ENCODE data around the gene TDP1. TPM values are rescaled to one million over a fixed set of nuclear protein-coding genes. Genes with fewer than 3 reads are reported as not detected.
"Not testable (repeated sequence)": the region's sequence is repeated elsewhere in the genome, so short reads cannot be mapped to it uniquely, and the experiment has no call there.

The TDP1 gene
- total RNA-seq, 1 experiment from 2014 or later = 16.6 TPM

- in situ Hi-C loops (cut with HindIII; ENCODE audit: low pct_unique_long_range_greater_than_20kb, low sequenced_read_pairs) = no loop called here
- DNase-seq (ENCODE audit: low read depth, low spot score) = no peak
Measured at GRCh38 chr14:90060965-90061684, 105.4 kb downstream of the TDP1 start.

- DNase-seq (ENCODE audit: low read depth, low spot score) = no peak
- in situ Hi-C loops (cut with HindIII; ENCODE audit: low pct_unique_long_range_greater_than_20kb, low sequenced_read_pairs) = no loop called here
Measured at GRCh38 chr14:90061685-90062126, 106.0 kb downstream of the TDP1 start, which contains the start of gene KCNK13. Gene KCNK13 (plus strand): TSS chr14:90061994. CDS start chr14:90062206, 212 bp downstream.

GRCh38 chr14:90062127-90062794, 106.5 kb downstream of the TDP1 start:
- no peak for DNase-seq (ENCODE audit: low read depth, low spot score)
- in situ Hi-C loops (cut with HindIII; ENCODE audit: low pct_unique_long_range_greater_than_20kb, low sequenced_read_pairs) = no loop called here

DNA sequence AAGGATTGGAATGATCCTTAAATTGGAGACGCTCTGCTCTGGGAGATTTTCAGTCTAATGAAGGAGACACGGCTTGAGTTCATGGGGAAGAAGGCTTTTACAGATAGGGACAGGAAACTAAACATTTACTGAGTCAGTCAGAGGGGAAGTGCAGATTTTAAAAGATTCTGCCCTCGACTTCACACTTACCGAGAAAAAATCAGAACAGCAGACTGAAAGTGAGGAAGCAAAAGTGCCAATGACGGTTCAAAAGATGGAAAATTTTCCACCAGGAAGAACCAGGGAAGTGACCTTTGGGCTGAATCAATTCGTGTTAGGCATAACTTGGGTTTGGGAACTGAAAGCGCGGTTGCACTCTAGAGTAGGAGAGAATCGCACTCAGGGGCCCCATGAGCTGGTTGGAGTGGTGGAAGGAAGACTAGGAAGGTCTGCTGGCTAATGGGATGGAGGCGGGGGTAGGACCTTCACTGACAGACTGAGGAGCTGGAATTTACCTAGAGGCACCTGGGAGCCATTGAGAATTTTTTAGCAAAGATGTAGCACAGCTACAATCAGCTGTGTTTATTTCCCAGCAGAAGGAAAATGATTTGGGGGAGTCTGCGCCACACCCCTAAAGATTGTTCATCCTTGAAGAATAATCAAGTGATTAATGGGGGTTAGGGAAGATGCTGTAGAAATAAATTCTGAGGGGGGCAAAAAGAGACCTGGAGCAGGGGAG, 107.3 kb downstream of the TDP1 start:
- in situ Hi-C loops (cut with HindIII; ENCODE audit: low pct_unique_long_range_greater_than_20kb, low sequenced_read_pairs) = no loop called here
- no peak for DNase-seq (ENCODE audit: low read depth, low spot score)

- DNase-seq (ENCODE audit: low read depth, low spot score) = no peak
- in situ Hi-C loops (cut with HindIII; ENCODE audit: low pct_unique_long_range_greater_than_20kb, low sequenced_read_pairs) = no loop called here
Measured at GRCh38 chr14:90072350-90072749, 116.6 kb downstream of the TDP1 start.

DNA sequence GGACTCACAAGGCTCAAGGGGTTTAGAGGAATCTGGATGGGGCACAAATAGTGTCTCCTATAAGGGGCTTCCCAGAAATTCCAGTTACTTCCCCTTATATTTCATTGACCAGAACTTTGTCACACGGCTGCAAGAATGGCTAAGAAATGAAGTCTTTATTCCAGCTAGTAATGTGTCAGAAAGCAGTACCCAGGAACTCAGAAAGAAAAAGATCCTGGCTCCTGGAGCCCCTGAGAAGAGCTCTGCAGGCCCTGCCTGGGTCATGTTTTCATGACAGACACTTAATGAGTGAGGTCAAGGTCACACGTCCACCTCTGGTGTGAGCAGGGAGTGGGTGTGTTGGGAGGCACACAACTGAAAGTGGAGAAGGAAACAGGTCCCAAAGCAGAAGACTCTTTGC, 123.8 kb downstream of the TDP1 start:
- in situ Hi-C loops (cut with HindIII; ENCODE audit: low pct_unique_long_range_greater_than_20kb, low sequenced_read_pairs) = no loop called here

DNA sequence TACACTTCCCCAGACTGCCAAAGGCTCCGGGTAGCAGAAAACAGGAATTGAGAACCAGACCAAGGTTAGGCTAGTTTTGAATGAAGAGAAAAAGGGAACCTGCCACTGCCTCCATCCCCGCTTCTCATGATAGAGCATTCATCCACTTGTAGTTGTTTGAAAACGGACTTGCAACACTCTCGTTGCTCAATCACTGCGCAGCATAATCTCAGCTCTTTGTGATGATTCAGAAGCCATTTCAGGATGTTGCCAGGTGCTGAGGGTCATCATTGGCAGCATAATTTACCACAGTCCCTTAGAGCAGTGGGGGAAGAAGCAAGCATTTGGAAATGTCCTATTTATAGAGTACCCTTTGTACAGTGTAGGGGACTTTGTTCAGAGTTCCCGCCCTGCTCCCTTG, 131.7 kb downstream of the TDP1 start:
- no peak for DNase-seq (ENCODE audit: low read depth, low spot score)
- in situ Hi-C loops (cut with HindIII; ENCODE audit: low pct_unique_long_range_greater_than_20kb, low sequenced_read_pairs) = no loop called here

More for the DNA sequence above, 123.8 kb downstream of the TDP1 start:
- no peak for DNase-seq (ENCODE audit: low read depth, low spot score)

GRCh38 chr14:90088176-90088575, 132.4 kb downstream of the TDP1 start:
- in situ Hi-C loops (cut with HindIII; ENCODE audit: low pct_unique_long_range_greater_than_20kb, low sequenced_read_pairs) = no loop called here
- DNase-seq (ENCODE audit: low read depth, low spot score) = no peak

DNA sequence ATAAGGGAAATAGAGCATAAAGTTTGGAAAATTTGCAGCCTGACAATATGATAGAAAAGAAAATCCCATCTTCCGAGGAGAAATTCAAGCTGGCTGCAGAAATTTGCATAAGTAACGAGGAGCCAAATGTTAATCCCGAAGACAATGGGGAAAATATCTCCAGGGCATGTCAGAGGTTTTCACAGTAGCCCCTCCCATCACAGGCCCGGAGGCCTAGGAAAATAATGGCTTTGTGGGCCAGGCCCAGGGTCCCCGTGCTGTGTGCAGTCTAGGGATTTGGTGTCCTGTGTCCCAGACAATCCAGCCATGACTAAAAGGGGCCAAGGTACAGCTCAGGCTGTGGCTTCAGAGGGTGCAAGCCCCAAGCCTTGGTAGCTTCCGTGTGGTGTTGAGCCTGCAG, 133.8 kb downstream of the TDP1 start:
- in situ Hi-C loops (cut with HindIII; ENCODE audit: low pct_unique_long_range_greater_than_20kb, low sequenced_read_pairs); DNase-seq (ENCODE audit: low read depth, low spot score): not testable (repeated sequence)

GRCh38 chr14:90091393-90091792, 135.7 kb downstream of the TDP1 start:
- in situ Hi-C loops (cut with HindIII; ENCODE audit: low pct_unique_long_range_greater_than_20kb, low sequenced_read_pairs) = no loop called here
- no peak for DNase-seq (ENCODE audit: low read depth, low spot score)

DNA sequence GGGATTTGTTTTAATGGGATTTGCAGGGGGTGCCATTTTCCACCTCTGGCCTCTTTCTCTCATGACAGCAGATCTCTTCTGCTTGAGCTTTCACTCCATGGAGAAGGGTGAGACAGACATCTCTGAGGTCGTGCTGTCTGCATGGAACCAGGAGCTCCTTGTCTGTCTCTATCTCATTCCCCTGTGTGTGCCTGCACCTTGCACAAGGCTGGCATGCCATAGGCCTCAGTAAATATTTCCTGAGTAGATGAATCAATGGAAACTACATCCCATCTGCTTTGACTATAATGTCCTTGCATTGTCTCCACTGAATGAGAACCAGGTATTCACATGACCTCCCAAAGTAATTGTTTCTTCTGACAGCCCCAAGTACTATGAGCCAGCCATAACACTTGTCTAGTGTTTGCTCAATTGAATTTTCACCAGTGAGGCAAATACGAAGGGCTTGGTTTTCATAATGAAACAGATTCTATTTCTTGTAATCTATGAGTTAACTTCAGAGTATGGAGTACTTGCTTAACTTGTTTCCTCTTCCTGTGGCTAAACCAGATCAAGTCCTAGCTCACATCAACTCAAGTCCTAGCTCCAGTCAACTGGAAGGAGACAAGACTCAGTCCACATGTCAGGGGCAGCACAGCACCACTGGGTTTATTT, 138.3 kb downstream of the TDP1 start:
- no peak for DNase-seq (ENCODE audit: low read depth, low spot score)
- in situ Hi-C loops (cut with HindIII; ENCODE audit: low pct_unique_long_range_greater_than_20kb, low sequenced_read_pairs) = no loop called here

Other genes starting within 250 kb of the TDP1 start
- 3.3 and 6.1 TPM in 2 replicates for gene EFCAB11, start 1.2 kb upstream of the TDP1 start, total RNA-seq (2014; rRNA removed; shearing (Covaris generic))
- gene KCNK13, start 106.1 kb downstream of the TDP1 start, total RNA-seq (2014; rRNA removed; shearing (Covaris generic)) = 1.4 and 1.5 TPM in 2 replicates

Measured in SK-MEL-5 (cell line).